22Rv1 (cell line): Measurements from ENCODE around the gene TCL1A.

Experiments
- CTCF ChIP-seq: fragments of 450-650 bp; IDR thresholded peaks from 2 replicates; pipeline ENCODE4 v1.5.1; 2017; ENCODE audit warnings: mild to moderate bottlenecking
- ZFX ChIP-seq: fragments of 450-650 bp; IDR thresholded peaks from 2 replicates; pipeline ENCODE4 v1.6.1; 2017; ENCODE audit warnings: antibody characterized with exemption, borderline replicate concordance

- no peak for TF ChIP-seq CTCF
- no peak for TF ChIP-seq ZFX
Measured at GRCh38 chr14:95761436-95761835, 47.5 kb upstream of the TCL1A start.
